Measurements from ENCODE around the gene CCSER2.
A peak's percentile ranks its signal among the peaks of the same experiment; 100 is the strongest.
"Not testable (repeated sequence)": the region's sequence is repeated elsewhere in the genome, so short reads cannot be mapped to it uniquely, and the experiment has no call there.

The CCSER2 gene

DNA sequence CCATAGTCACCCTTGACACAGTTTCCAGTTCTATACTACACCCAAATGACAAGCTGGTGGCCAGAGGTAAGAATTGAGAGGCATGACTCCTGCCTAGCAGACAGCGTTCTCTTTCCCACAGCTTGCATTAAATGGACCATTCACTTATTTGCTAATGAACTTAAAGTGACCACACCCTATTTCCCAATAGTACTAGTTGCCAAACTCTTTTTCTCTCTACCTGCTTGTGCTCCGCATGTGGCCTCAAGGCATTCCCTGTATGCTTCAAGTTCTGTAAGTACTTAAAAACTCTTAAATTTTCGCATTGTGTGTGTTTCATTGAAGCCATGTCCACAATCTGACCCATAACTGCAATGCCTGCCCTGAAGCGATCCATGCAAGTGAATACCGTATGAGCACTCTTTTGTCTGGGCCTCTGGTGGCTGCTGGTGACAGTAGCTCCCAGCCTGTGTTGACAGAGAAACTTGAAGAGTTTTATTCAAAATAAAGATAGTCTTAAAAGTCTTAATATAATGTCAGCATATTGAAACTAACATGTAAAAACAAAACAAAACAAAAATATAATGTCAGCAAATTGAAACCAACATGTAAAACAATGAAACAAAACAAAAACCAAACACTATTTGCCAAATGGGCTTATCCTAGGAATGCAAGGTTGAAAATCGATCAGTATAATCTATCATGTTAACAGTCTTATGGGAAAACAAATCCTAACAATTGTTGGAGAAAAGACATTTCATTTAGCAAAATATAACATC lies 73.6 kb downstream of the CCSER2 start:
- no peak for DNase-seq

DNA sequence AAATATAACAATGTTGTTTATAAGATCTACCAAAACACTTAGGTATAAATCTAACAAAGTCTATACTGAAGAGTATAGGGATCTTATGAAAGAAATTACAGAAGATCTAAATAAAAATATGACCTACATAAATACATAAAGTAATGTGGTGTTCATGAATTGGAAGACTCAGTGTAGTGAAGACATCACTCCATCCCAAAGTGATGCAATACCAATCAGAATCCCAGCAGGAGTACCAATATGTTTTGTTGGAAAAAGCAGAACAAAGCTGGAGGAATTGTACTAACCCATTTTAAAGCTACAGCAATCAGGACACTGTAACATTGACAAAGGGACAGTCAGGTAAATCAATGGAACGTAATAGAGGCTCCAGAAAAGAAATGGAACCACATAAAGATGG lies 76.4 kb downstream of the CCSER2 start:
- no peak for DNase-seq

GRCh38 chr10:84405662-84406061 lies 77.3 kb downstream of the CCSER2 start:
- no peak for DNase-seq

GRCh38 chr10:84406561-84406960 lies 78.2 kb downstream of the CCSER2 start:
- no peak for DNase-seq

- DNase-seq, result no peak
These were observed 79.1 kb downstream of the CCSER2 start for GRCh38 chr10:84407388-84408049.

- DNase-seq, result no peak
These were observed 84.1 kb downstream of the CCSER2 start for GRCh38 chr10:84412482-84412881.

GRCh38 chr10:84414110-84414509 lies 85.7 kb downstream of the CCSER2 start:
- not testable (repeated sequence) for DNase-seq

- DNase-seq, result no peak
These were observed 87.3 kb downstream of the CCSER2 start for GRCh38 chr10:84415539-84416244.

GRCh38 chr10:84416245-84416555 lies 87.8 kb downstream of the CCSER2 start:
- DNase-seq, result no peak

- no peak for DNase-seq
These were observed 95.3 kb downstream of the CCSER2 start for GRCh38 chr10:84423719-84424118.

- DNase-seq, result no peak
These were observed 96.4 kb downstream of the CCSER2 start for GRCh38 chr10:84424731-84425167.

DNA sequence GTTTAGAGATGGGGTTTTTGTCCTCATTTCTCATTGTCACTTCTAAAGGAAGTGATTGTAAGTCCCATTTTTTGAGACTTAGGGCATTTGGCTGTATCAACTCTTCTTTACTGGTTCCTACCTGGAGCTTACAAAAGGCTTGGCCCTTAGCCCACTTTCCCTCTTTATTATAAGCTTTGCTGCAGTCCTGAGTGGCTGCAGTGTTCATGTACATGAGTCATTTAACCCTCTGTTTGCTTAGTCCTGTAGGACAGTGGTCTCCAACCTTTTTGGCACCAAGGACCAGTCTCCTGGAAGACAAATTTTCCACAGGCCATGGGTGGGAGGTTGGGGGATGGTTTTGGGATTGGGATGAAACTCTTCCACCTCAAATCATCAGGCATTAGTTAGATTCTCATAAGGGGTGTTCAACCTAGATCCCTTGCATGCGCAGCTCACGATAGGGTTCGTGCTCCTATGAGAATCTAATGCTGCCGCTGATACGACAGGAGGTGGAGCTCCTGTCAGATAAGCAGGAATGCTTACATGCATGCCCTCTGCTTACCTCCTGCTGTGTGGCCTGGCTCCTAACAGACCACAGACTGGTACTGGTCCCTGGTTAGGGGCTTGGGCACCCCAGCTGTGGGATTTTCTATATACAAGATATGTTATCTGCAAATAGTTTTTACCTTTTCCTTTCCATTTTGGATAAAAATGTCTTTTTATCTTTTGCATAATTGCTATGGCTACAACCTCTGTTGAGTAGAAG lies 99.7 kb downstream of the CCSER2 start:
- no peak for DNase-seq

DNA sequence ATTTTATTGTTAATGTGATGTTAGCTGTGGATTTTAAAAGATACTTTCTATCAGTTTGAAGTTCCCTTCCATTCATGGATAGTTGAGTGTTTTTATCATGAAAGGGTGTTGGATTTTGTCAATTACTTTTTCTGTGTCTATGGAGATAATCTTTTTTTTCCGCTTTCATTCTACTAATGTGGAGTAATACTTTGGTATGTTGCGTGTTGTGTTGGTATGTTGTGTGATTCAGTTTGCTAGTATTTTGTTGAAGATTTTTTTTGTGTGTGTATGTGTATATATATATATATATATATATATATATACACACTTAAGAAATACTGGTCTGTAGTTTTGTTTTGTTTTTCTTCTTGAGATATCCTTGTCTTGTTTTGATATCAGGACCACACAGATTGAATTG lies 100.3 kb downstream of the CCSER2 start:
- DNase-seq, result no peak

GRCh38 chr10:84429926-84430520 lies 101.6 kb downstream of the CCSER2 start:
- DNase-seq, result no peak

DNA sequence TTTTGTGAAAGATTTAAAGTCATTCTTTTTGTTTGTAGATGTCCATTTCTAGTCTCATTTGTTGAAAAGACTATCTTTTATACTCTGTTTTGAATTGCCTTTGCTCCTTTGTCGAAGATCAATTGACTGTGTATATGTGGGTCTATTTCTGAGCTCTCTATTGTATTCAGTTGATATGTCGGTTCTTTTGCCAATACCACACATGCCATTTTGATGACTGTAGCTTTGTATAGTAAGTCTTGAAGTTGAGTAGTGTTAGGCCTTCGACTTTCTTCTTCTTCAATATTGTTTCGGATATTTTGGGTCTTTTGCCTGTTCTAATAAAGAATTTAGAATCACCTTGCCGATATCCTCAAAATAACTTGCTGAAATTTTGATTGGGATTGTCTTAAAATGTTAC lies 104.5 kb downstream of the CCSER2 start:
- no peak for DNase-seq

GRCh38 chr10:84440781-84441180 lies 112.4 kb downstream of the CCSER2 start:
- no peak for DNase-seq

DNA sequence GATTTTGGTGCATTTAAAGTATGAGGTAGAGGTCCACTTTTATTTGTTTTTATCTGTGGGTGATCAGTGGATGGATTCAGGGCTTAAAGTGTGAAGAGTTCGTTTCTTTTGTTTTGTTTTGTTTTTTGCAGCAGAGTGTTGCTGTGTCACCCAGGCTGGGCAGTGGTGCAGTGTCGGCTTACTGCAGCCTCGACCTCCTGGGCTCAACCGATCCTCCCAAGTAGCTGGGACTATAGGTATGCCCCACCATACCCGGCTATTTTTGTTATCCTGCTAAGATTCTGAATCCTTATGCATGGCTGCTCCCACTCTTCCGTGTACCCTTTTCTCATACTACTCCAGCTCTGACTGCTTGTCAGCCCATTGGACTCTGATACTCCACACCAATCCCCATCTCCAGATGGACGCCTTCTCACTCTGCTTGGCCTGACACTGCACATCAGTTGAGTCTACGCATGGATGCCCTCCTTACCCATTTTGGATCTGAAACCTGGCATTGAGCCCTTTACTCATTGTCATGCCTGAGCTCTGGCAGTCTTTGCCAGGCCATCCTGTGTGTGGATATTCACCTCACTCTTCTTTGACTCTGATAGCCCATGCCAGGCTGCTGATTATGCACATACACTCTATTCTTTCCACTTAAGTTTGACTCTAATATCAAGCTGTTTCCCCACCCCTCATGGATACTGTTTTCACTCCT lies 119.5 kb downstream of the CCSER2 start:
- DNase-seq, result peak; percentile 89

GRCh38 chr10:84449351-84449750 lies 121.0 kb downstream of the CCSER2 start:
- not testable (repeated sequence) for DNase-seq

GRCh38 chr10:84452003-84452402 lies 123.6 kb downstream of the CCSER2 start:
- DNase-seq, result no peak

GRCh38 chr10:84453303-84453702 lies 124.9 kb downstream of the CCSER2 start:
- no peak for DNase-seq

DNA sequence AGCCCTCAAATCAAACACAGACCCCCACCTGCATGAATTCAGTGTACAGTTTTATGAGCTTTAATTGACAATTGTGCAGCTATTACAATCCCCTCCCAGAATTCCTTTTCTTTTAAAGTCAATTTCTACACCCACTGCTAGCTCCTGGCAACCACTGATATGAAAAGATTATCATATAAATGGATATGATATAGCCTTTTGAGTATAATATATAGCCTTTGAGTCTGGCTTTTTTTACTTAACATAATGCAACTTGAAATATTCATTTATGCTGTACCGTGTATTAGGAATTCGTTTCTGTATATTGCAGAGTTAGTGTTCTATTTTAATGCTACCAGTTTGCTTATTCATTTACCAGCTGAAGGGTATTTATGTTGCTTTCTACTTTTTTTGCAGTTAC lies 127.7 kb downstream of the CCSER2 start:
- no peak for DNase-seq

GRCh38 chr10:84460520-84460919 lies 132.1 kb downstream of the CCSER2 start:
- no peak for DNase-seq

All from NCI-H1694 (cell line).